ENCODE data around the gene UTY. TPM values are rescaled to one million over a fixed set of nuclear protein-coding genes. Genes with fewer than 3 reads are reported as not detected.
"Not testable (repeated sequence)": the region's sequence is repeated elsewhere in the genome, so short reads cannot be mapped to it uniquely, and the experiment has no call there.

UTY gene
- total RNA-seq, 1 donor from 2014 or later: not detected

DNA sequence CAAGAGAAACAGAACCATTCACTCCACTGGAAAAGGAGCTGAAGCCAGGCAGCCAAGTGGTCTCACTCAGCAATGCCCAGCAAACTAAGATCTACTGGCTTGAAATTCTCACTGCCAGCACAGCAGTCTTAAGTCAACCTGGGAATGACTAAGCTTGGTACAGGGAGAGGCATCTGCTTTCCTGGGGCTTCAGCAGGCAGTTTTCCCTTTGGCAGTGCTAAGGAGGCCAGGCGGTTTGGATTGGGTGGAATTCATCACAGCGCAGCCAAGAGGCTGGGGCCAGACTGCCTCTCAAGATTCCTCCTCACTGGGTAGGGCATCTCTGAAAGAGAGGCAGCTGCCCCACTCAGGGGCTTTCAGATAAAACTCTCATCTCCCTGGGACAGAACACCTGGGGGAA is 149.2 kb downstream of the UTY start:
- no peak for DNase-seq (ENCODE audit: low spot score)
- intact Hi-C loops (cut with DNase I): no loop called here

DNA sequence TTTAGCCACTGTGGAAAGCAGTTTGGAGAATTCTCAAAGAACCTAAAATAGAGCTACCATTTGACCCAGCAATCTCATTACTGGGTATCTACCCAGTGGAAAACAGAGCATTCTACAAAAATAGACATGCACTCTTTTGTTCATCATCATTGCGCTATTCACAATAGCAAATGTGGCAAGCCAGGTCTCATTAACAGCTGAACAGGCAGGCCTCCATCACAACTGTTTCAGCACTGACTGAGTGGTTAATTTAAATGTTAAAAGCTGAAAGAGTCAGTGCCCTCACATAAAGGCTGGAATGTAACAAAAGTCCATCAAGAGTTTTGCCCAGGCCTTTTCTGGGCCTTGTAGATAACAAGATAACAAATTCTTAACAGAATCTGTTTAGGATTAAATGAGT is 166.9 kb downstream of the UTY start:
- intact Hi-C loops (cut with DNase I): no loop called here
- no peak for DNase-seq (ENCODE audit: low spot score)

DNA sequence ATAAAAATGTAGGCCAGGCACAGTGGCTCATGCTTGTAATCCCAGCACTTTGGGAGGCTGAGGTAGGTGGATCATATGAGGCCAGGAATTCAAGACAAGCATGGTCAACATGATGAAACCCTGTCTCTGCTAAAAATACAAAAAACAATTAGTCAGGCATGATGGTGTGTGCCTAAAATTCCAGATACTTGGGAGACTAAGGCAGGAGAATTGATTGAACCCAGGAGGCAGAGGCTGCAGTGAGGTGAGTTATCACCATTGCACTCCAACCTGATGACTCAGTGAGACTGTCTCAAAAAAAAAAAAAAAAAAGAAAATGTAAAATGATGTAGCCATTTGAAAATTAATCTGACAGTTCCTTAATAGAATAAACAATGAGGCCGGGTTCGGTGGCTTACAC is 171.9 kb downstream of the UTY start:
- DNase-seq (ENCODE audit: low spot score): no peak
- intact Hi-C loops (cut with DNase I): no loop called here

DNA sequence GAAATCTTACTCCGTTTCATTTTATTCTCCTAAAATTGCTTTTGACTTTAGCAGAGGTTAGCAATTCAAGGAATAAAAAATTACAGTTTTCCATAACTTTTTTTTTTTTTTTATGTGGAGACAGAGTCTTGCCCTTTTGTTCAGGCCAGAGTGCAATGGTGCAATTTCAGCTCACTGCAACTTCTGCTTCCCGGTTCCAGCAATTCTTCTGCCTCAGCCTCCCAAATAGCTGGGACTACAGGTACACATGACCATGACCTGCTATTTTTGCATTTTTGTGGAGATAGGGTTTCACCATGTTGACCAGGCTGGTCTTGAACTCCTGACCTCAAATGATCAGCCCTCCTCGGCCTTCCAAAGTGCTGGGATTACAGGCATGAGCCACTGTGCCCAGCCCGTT is 179.0 kb downstream of the UTY start:
- no peak for DNase-seq (ENCODE audit: low spot score)
- intact Hi-C loops (cut with DNase I): no loop called here

- intact Hi-C loops (cut with DNase I): no loop called here
- DNase-seq (ENCODE audit: low spot score): no peak
Measured at GRCh38 chrY:13299411-13299810, 180.4 kb downstream of the UTY start.

- no peak for DNase-seq (ENCODE audit: low spot score)
- intact Hi-C loops (cut with DNase I): no loop called here
Measured at GRCh38 chrY:13296176-13296890, 183.5 kb downstream of the UTY start.

GRCh38 chrY:13295026-13295425 is 184.8 kb downstream of the UTY start:
- DNase-seq (ENCODE audit: low spot score): no peak
- intact Hi-C loops (cut with DNase I): no loop called here

- intact Hi-C loops (cut with DNase I): no loop called here
Measured at GRCh38 chrY:13291199-13291598, 188.6 kb downstream of the UTY start.

DNA sequence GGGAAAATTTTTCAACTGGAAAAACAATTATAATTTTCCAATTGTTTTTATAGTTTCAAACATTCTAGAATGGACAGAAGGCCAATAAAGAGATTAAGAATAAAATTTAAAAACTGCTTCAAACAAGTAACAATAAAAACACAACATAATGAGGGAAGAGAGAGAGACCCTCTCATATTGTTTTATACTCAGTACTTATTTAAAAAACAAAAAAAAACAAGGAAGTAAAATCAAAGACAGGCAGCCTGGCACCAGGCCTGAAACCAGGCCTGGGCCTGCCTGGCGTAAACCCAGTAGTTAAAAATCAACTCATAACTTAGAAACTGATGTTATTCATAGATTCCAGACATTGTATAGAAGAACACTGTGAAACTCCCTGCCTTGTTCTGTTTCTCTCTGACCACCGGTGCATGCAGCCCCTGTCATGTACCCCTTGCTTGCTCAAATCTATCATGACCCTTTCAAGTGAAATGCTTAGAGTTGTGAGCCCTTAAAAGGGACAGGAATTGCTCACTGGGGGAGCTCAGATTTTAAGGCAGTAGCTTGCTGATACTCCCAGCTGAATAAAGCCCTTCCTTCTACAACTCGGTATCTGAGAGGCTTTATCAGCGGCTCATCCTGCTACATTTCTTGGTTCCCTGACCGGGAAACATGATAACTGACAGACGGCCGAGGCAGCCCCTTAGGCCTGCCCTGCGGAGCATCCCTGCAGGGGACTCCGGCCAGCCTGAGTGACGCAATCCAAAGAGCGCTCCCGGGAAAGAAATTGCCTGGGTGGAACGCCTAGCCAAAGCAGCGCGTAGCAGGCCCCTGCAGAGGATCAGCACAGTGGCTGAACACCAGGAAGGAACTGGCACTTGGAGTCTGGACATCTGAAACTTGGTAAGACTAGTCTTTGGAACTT is 197.4 kb downstream of the UTY start:
- intact Hi-C loops (cut with DNase I); DNase-seq (ENCODE audit: low spot score): not testable (repeated sequence)

More at GRCh38 chrY:13291199-13291598, 188.6 kb downstream of the UTY start:
- DNase-seq (ENCODE audit: low spot score): no peak

DNA sequence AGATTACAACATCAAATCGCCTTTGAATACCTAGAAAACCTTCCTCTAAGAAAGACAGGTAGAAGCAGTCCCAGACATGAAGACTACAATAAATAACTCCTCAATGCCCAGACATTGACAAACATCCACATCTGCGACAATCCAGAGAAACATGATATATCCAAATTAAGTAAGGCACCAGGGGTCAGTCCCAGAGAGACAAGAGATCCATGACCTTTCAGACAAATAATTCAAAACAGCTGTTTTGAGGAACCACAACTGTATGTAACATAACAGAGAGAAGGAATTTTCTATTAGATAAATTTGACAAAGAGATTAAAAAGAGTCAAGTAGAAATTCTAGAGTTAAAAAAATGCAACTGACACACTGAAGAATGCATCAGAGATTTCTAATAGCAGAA is 200.3 kb downstream of the UTY start:
- DNase-seq (ENCODE audit: low spot score): no peak
- intact Hi-C loops (cut with DNase I): no loop called here

DNA sequence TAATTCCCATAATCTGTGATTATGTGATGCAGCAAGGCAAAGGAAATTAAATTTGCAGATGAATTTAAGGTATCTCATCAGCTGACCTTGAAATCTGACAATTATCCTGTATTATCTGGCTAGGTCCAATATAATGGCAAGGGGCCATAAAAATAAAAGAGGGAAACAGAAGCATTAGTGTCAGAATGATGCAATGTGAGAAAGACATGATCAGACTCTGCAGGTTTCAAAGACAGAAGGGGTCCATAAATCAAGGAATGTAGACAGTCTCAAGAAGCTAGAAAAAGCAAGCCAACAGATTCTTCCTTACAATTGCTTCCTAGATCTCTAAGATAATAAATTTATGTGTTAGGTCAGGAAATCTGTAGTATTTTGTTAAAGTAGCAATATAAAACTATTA is 208.1 kb downstream of the UTY start:
- intact Hi-C loops (cut with DNase I): no loop called here
- no peak for DNase-seq (ENCODE audit: low spot score)

DNA sequence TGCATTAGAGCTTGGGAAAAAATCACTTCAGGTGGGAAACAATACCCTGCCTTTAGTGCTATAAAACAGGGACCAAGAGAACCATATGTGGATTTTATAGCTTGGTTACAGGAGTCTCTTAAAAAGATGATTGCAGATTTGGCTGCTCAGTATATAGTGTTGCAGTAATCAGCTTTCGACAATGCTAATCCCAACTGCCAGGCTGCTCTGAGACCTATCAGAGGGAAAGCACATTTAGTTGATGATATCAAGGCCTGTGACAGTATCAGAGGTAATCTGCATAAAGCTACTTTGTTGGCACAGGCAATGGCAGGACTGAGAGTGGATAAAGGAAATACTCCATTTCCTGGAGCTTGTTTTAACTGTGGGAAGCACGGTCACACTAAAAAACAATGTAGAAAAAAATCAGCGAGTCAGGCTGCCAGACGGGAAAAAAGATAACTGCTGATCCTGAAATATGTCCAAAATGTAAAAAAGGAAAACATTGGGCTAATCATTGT is 225.8 kb downstream of the UTY start:
- DNase-seq (ENCODE audit: low spot score); intact Hi-C loops (cut with DNase I): not testable (repeated sequence)

DNA sequence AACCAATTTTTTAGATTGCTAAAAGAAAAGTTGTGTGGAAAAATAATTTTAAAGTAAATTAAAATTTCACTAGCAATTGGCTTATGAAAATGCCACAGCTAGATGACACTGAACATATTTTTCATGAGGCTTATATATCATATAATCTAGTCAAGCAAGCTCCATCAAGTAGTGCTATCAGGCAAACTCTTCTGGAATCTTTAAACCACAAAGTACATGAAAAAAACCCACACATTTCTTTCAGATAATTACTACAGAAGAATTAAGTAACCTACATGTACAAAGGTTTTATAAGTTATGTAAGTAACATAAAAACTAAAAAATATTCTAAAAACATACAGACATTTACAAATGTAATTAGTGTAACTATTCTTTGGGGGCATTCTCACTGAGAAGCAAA is 229.4 kb downstream of the UTY start:
- intact Hi-C loops (cut with DNase I): no loop called here
- no peak for DNase-seq (ENCODE audit: low spot score)

DNA sequence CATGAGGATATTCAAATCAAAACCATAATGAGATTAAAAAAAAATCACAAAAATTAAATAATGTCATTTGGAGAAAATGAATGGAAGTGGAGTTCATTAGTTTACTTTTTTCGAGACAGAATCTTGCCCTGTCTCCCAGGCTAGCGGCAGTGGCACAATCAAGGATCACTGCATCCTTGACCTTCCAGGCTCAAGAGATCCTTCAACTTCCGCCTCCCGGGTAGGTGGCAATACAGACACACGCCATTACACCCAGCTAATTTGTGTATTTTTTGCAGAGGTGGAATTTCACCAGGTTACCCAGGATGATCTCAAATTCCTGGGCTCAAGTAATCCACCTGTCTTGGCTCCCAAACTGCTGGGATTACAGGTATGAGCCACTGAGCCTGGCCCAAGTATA is 236.1 kb downstream of the UTY start:
- intact Hi-C loops (cut with DNase I): no loop called here
- no peak for DNase-seq (ENCODE audit: low spot score)

DNA sequence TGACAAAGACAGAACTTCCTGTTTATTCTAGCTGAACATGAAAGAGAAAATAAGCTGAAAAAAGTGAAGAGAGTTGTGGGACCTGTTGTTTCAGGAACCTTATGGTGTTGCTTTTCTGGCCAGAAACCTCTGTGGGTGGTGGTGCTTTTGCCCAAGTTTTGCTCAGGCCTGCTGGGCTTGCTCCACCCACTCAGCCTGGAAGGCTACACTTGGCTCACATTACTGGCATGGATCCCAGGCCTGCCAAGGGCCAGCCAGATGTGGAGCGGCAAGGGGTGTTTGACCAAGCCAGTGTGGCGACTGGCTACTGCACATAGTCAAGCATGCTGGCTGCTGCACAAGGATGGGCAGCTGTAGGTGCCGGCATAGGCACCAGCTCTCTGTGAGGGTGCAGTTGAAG is 245.9 kb downstream of the UTY start:
- intact Hi-C loops (cut with DNase I): no loop called here
- DNase-seq (ENCODE audit: low spot score): no peak

DNA sequence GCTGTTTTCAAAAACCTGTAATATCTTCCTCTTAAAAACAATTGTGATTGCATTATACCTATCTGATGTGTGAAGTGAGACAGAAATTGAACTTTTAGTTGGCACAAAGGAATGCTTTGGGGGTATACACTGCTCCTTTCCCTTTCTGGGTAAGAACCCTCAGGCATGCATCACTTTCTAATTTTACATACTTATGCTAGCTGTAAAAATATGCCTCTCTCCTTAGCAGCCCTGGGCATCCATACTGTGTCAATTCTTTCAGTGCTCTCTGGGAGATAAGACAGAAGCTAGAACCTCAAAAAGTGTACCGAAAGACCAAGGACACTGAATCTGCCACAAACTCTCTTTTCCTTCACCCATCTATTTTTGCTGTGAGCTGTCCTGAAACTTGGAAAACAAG is 246.7 kb downstream of the UTY start:
- no peak for DNase-seq (ENCODE audit: low spot score)
- intact Hi-C loops (cut with DNase I): no loop called here

- intact Hi-C loops (cut with DNase I): no loop called here
- DNase-seq (ENCODE audit: low spot score): no peak
Measured at GRCh38 chrY:13227354-13227953, 252.4 kb downstream of the UTY start.

- no peak for DNase-seq (ENCODE audit: low spot score)
- intact Hi-C loops (cut with DNase I): no loop called here
Measured at GRCh38 chrY:13210961-13211646, 268.7 kb downstream of the UTY start.

DNA sequence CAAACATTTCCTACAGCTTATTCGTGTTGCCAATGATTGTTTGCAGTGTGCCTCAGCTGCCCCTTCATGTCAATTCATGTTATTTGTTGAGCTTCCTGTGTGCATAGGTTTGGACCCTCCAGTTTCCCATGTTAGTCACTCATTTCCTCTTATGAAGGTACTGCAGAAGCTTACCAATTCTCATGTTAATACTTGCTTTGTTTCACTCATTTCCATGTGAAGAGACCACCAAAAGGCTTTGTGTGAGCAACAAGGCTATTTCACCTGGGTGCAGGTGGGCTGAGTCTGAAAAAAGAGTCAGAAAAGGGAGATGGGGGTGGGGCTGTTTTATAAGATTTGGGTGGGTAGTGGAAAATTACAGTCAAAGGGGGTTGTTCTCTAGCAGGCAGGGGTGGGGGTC is 274.6 kb downstream of the UTY start:
- intact Hi-C loops (cut with DNase I): no loop called here
- no peak for DNase-seq (ENCODE audit: low spot score)

Measured in cardiac septum (tissue), 1 donor.